WTC11 (cell line): ENCODE measurements around the gene IAH1. TPM values are rescaled to one million over a fixed set of nuclear protein-coding genes. Genes with fewer than 3 reads are reported as not detected.

Source experiments
- ATAC-seq: fragments of 200-7000 bp; cut with Tn5 transposase; 2 replicates; pipeline ENCODE4 v1.10.0; 2021; ENCODE audit warnings: mild to moderate bottlenecking, moderate library complexity
- CTCF ChIA-PET: fragments of 300-600 bp; sonication (Branson Sonifier 250); formaldehyde crosslinking; loops from one replicate; lab custom pipeline; 2021; ENCODE audit warnings: antibody characterized with exemption; lab: Charles Lee
- POLR2A ChIA-PET: fragments of 350-600 bp; sonication (Branson Sonifier 250); formaldehyde crosslinking; loops from one replicate; lab custom pipeline; 2021; ENCODE audit warnings: antibody characterized with exemption; lab: Charles Lee
- DNase-seq: peaks from one replicate; pipeline ENCODE4 v3.0.0; 2021; ENCODE audit warnings: low spot score
- H3K27ac Mint-ChIP-seq: 2 replicates; pipeline ENCODE4 v1.8.0; 2021; ENCODE audit warnings: mixed read lengths
- H3K27me3 Mint-ChIP-seq: 2 replicates; pipeline ENCODE4 v1.8.0; 2021; ENCODE audit warnings: low read depth, mild to moderate bottlenecking, moderate library complexity, mixed read lengths
- H3K36me3 Mint-ChIP-seq: 2 replicates; pipeline ENCODE4 v1.8.0; 2021; ENCODE audit warnings: mixed read lengths
- H3K4me1 Mint-ChIP-seq: 2 replicates; pipeline ENCODE4 v1.8.0; 2022; ENCODE audit warnings: mixed read lengths
- H3K4me3 Mint-ChIP-seq: 2 replicates; pipeline ENCODE4 v1.8.0; 2021; ENCODE audit warnings: mild to moderate bottlenecking, moderate library complexity, mixed read lengths
- H3K9me3 Mint-ChIP-seq: 2 replicates; pipeline ENCODE4 v1.8.0; 2021; ENCODE audit warnings: mixed read lengths
- ETV6 ChIP-seq: sonication (generic); formaldehyde crosslinking; IDR thresholded peaks from 2 replicates; pipeline ENCODE4 v1.8.1; 2022; ENCODE audit warnings: mild to moderate bottlenecking, missing genetic modification reagents
- NR2C2 ChIP-seq: sonication (generic); formaldehyde crosslinking; IDR thresholded peaks from 2 replicates; pipeline ENCODE4 v1.8.0; 2022; ENCODE audit warnings: mild to moderate bottlenecking, missing genetic modification reagents
- SMAD3 ChIP-seq: sonication (generic); formaldehyde crosslinking; IDR thresholded peaks from 2 replicates; pipeline ENCODE4 v1.8.0; 2022; ENCODE audit warnings: missing genetic modification reagents, mild to moderate bottlenecking, borderline replicate concordance
- TCF7 ChIP-seq: sonication (generic); formaldehyde crosslinking; IDR thresholded peaks from 2 replicates; pipeline ENCODE4 v1.8.0; 2022; ENCODE audit warnings: mild to moderate bottlenecking, low read depth, missing genetic modification reagents, moderate library complexity
- TEAD4 ChIP-seq: sonication (generic); formaldehyde crosslinking; IDR thresholded peaks from 2 replicates; pipeline ENCODE4 v1.8.0; 2022; ENCODE audit warnings: mild to moderate bottlenecking, missing genetic modification reagents
- ZBTB21 ChIP-seq: sonication (generic); formaldehyde crosslinking; IDR thresholded peaks from 2 replicates; pipeline ENCODE4 v1.8.1; 2023; ENCODE audit warnings: mild to moderate bottlenecking, missing genetic modification reagents, borderline replicate concordance
- total RNA-seq: library from RNA; stranded (reverse); gene quantifications from 3 replicates; pipeline ENCODE4 v1.2.3, GENCODE V29; 2021
- TF ChIP-seq, protein P1 (sequence below): sonication (generic); formaldehyde crosslinking; IDR thresholded peaks from 2 replicates; pipeline ENCODE4 v1.8.1; 2022; ENCODE audit warnings: low read depth, mild to moderate bottlenecking, moderate library complexity, missing genetic modification reagents, borderline replicate concordance
- TF ChIP-seq, protein P2 (sequence below): fragments of 250-450 bp; sonication (Bioruptor Pico); conservative IDR thresholded peaks from 2 replicates; pipeline ENCODE4 v1.9.0; 2021; ENCODE audit warnings: mild to moderate bottlenecking
- TF ChIP-seq, protein P3 (sequence below): fragments of 200-600 bp; IDR thresholded peaks from 2 replicates; pipeline ENCODE4 v1.8.0; 2022; ENCODE audit warnings: antibody characterized with exemption
- TF ChIP-seq, protein P4 (sequence below): sonication (generic); formaldehyde crosslinking; IDR thresholded peaks from 2 replicates; pipeline ENCODE4 v1.8.1; 2023; ENCODE audit warnings: mild to moderate bottlenecking, missing genetic modification reagents, moderate library complexity
- TF ChIP-seq, protein P5 (sequence below): sonication (generic); formaldehyde crosslinking; IDR thresholded peaks from 2 replicates; pipeline ENCODE4 v1.8.0; 2022; ENCODE audit warnings: missing genetic modification reagents

The IAH1 gene
- total RNA-seq, 1 experiment from 2014 or later, result 14.4 TPM

DNA sequence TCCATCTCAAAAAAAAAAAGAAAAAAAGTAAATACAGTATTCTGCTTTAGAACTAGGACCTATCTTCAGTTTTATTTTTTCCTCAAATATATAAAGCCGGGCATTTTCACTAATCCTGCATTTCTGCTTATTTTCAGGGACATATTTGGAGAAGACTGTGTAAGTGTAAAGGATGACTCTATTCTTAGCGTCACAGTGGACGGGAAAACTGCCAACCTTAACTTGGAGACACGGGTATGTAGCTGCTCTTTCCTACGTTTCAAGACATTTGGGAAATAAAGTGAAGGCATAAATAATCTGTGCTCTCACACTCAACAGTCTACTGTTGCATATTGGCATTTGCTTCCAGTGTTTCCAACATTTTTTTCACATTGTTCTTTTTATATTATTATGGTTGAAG, 3.1 kb upstream of the IAH1 start:
- CTCF ChIA-PET, result no interaction called here
- Mint-ChIP-seq H3K27ac (no peak overlapping the region), H3K4me1 (peaks cover 13% of the 10 kb centered on the region), H3K27me3 (peaks cover 11% of the 10 kb centered on the region), H3K4me3 (no peak overlapping the region), H3K36me3 (peaks cover 29% of the 10 kb centered on the region), H3K9me3 (peaks cover under 1% of the 10 kb centered on the region)
- DNase-seq (no peak), ATAC-seq (no peak)
- no peak for TF ChIP-seq TEAD4
- TF ChIP-seq, protein P1, sequence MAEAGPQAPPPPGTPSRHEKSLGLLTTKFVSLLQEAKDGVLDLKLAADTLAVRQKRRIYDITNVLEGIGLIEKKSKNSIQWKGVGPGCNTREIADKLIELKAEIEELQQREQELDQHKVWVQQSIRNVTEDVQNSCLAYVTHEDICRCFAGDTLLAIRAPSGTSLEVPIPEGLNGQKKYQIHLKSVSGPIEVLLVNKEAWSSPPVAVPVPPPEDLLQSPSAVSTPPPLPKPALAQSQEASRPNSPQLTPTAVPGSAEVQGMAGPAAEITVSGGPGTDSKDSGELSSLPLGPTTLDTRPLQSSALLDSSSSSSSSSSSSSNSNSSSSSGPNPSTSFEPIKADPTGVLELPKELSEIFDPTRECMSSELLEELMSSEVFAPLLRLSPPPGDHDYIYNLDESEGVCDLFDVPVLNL (CRISPR knock-in tag), result no peak
- TF ChIP-seq, protein P2, sequence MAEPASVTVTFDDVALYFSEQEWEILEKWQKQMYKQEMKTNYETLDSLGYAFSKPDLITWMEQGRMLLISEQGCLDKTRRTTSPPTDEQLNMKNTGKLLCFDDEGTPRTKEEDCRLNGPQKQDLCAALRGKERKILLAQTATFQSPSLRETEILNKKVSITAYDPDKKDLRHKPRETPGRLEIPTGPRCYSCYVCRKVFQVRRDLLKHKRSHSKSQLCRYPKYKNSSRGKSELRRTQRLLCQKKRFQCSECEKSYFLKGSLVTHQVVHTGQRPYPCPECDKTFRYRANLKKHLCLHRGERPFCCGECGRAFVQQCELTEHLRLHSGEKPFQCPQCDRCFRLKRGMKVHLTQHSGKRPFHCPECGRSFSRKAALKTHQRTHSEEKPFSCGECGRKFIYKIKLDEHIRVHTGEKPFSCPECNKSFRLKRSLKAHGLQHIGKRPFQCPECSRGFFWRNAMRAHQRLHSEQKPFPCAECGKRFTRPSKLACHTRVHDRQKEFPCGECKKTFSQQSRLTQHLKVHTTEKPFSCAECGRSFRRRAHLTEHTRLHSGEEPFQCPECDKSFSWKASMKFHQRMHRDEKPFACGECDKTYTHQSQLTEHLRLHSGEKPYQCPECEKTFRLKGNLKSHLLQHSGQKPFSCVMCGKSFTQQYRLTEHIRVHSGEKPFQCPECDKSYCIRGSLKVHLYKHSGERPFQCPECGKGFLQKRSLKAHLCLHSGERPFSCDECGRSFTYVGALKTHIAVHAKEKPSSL (CRISPR knock-in tag), result no peak
- POLR2A ChIA-PET, result no interaction called here

DNA sequence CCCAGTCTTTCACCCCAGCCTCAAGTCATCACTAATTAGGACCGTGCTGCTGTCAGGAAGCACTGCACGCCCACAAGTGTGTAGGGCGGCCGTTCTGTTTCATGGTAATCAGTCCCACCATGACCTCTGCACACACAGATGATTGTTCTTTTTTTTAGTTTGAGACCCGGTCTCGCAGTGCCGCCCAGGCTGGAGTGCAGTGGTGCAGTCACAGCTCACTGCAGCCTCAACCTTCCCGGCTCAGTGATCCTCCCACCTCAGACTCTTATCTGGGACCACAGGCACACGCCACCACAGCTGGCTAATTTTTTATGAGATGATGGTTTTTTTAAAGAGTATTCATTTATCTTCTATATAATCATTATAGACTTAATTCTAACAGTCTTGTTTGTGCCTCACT, 1.8 kb upstream of the IAH1 start:
- POLR2A ChIA-PET, result interaction anchor here (1.7 kb wide), 1 partner anchor 158 kb away, joined by 9 read pairs; the partner anchor contains the start of gene YWHAQ
- ATAC-seq, result no peak
- no peak overlapping the region for H3K4me3 Mint-ChIP-seq
- TF ChIP-seq, protein P3, sequence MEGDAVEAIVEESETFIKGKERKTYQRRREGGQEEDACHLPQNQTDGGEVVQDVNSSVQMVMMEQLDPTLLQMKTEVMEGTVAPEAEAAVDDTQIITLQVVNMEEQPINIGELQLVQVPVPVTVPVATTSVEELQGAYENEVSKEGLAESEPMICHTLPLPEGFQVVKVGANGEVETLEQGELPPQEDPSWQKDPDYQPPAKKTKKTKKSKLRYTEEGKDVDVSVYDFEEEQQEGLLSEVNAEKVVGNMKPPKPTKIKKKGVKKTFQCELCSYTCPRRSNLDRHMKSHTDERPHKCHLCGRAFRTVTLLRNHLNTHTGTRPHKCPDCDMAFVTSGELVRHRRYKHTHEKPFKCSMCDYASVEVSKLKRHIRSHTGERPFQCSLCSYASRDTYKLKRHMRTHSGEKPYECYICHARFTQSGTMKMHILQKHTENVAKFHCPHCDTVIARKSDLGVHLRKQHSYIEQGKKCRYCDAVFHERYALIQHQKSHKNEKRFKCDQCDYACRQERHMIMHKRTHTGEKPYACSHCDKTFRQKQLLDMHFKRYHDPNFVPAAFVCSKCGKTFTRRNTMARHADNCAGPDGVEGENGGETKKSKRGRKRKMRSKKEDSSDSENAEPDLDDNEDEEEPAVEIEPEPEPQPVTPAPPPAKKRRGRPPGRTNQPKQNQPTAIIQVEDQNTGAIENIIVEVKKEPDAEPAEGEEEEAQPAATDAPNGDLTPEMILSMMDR, result no peak
- no peak for TF ChIP-seq TCF7
- TF ChIP-seq, all 79 proteins: peak for 0
- Mint-ChIP-seq H3K27ac (no peak overlapping the region), H3K4me1 (peaks cover 17% of the 10 kb centered on the region), H3K9me3 (peaks cover 10% of the 10 kb centered on the region), H3K36me3 (peaks cover 32% of the 10 kb centered on the region), H3K27me3 (peaks cover 11% of the 10 kb centered on the region)
- CTCF ChIA-PET, result interaction anchor here (1.4 to 2.0 kb wide), 2 partner anchors 50 to 101 kb away, joined by 3 to 4 read pairs; no protein-coding TSS in a partner anchor
- no peak for DNase-seq

DNA sequence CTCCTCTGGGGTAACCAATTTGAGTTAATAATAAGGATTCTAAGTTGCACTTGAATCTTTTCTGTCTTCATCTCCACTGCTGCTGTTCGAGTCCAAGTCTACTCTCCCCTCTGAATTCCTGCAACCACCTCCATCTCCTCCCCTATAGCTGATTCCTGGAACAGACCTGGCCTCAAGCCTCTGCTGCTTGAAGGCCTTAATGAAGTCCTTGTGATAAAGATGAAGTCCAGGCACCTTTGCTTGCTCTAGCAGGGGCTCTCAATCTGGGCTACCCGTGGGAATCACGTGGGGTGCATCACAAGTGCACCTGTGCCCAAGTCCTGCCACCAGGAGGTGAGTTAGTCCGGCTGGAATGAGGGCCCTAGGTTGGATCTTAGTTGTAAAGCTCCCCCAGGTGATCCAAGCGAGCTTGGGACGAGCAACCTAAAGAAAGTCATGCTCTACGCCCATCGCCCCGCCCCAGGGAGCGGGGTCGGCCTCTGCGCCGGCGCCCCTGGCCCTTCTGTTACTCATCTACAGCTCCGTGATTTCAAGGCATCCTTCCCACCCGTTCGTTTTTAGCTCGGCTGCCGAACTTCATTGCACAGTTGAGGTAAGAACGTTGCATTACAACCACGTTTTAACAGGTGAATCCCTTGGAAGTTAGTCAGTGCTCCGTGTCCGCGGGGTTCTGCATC, 905 bp upstream of the IAH1 start:
- ChIA-PET POLR2A (interaction anchor here (0.6 to 2.4 kb wide), 5 partner anchors 11 to 370 kb away, joined by 3 to 9 read pairs (median 3); partner anchors contain the start of genes ADAM17, TAF1B and YWHAQ), CTCF (interaction anchor here (0.6 to 2.0 kb wide), 15 partner anchors 9 to 575 kb away, joined by 3 to 11 read pairs (median 4); no protein-coding TSS in a partner anchor)
- peaks cover 32% of the 10 kb centered on the region for H3K36me3 Mint-ChIP-seq
- peak; percentile 62 for DNase-seq
- ATAC-seq, result peak; percentile 77
- H3K27ac Mint-ChIP-seq, result peak overlapping the region; percentile 27; the same call in 1 of the 2 replicates
- H3K27me3 Mint-ChIP-seq, result peaks cover 11% of the 10 kb centered on the region
- H3K4me3 Mint-ChIP-seq, result peak overlapping the region; percentile 70
- TF ChIP-seq NR2C2 (CRISPR knock-in tag) (no peak), ZBTB21 (CRISPR knock-in tag) (no peak), ETV6 (CRISPR knock-in tag) (0 out of 2 replicates have a peak, but pooled peaks have one; percentile 18), SMAD3 (CRISPR knock-in tag) (peak; percentile 80; the same call in 1 of the 2 replicates)
- TF ChIP-seq, protein P4, sequence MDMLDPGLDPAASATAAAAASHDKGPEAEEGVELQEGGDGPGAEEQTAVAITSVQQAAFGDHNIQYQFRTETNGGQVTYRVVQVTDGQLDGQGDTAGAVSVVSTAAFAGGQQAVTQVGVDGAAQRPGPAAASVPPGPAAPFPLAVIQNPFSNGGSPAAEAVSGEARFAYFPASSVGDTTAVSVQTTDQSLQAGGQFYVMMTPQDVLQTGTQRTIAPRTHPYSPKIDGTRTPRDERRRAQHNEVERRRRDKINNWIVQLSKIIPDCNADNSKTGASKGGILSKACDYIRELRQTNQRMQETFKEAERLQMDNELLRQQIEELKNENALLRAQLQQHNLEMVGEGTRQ (CRISPR knock-in tag), result peak; percentile 53; the same call in 1 of the 2 replicates
- TF ChIP-seq, protein P5, sequence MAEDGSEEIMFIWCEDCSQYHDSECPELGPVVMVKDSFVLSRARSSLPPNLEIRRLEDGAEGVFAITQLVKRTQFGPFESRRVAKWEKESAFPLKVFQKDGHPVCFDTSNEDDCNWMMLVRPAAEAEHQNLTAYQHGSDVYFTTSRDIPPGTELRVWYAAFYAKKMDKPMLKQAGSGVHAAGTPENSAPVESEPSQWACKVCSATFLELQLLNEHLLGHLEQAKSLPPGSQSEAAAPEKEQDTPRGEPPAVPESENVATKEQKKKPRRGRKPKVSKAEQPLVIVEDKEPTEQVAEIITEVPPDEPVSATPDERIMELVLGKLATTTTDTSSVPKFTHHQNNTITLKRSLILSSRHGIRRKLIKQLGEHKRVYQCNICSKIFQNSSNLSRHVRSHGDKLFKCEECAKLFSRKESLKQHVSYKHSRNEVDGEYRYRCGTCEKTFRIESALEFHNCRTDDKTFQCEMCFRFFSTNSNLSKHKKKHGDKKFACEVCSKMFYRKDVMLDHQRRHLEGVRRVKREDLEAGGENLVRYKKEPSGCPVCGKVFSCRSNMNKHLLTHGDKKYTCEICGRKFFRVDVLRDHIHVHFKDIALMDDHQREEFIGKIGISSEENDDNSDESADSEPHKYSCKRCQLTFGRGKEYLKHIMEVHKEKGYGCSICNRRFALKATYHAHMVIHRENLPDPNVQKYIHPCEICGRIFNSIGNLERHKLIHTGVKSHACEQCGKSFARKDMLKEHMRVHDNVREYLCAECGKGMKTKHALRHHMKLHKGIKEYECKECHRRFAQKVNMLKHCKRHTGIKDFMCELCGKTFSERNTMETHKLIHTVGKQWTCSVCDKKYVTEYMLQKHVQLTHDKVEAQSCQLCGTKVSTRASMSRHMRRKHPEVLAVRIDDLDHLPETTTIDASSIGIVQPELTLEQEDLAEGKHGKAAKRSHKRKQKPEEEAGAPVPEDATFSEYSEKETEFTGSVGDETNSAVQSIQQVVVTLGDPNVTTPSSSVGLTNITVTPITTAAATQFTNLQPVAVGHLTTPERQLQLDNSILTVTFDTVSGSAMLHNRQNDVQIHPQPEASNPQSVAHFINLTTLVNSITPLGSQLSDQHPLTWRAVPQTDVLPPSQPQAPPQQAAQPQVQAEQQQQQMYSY, result 0 out of 2 replicates have a peak, but pooled peaks have one; percentile 16
- H3K9me3 Mint-ChIP-seq, result peaks cover 10% of the 10 kb centered on the region
- peaks cover 17% of the 10 kb centered on the region for H3K4me1 Mint-ChIP-seq
